Cerebellar cortex (tissue), 1 donor: ENCODE measurements around the gene RBM17.
"Not testable (repeated sequence)": the region's sequence is repeated elsewhere in the genome, so short reads cannot be mapped to it uniquely, and the experiment has no call there.

Experiments used
- DNase-seq: peaks from one replicate; pipeline ENCODE4 v3.0.0-alpha.2; 2015; ENCODE audit warnings: low spot score

Gene RBM17

GRCh38 chr10:6080417-6080973 is 8.3 kb upstream of the RBM17 start:
- DNase-seq = no peak

- DNase-seq = no peak
Measured at GRCh38 chr10:6082496-6083395, 6.1 kb upstream of the RBM17 start.

GRCh38 chr10:6083523-6084475 is 5.0 kb upstream of the RBM17 start:
- DNase-seq = no peak

- DNase-seq = peak; percentile 82
Measured at GRCh38 chr10:6086375-6087233, 2.2 kb upstream of the RBM17 start.

- DNase-seq = no peak
Measured at GRCh38 chr10:6089334-6090219, 743 bp downstream of the RBM17 start.

- no peak for DNase-seq
Measured at GRCh38 chr10:6091630-6092029, 2.8 kb downstream of the RBM17 start.

GRCh38 chr10:6092731-6093130 is 3.9 kb downstream of the RBM17 start:
- no peak for DNase-seq

GRCh38 chr10:6095810-6096570 is 7.2 kb downstream of the RBM17 start:
- DNase-seq = no peak

GRCh38 chr10:6097063-6097462 is 8.2 kb downstream of the RBM17 start:
- no peak for DNase-seq

GRCh38 chr10:6098156-6098555 is 9.3 kb downstream of the RBM17 start:
- no peak for DNase-seq

GRCh38 chr10:6100370-6100769 is 11.5 kb downstream of the RBM17 start:
- no peak for DNase-seq

- no peak for DNase-seq
Measured at GRCh38 chr10:6101181-6101580, 12.3 kb downstream of the RBM17 start.

GRCh38 chr10:6102128-6102527 is 13.3 kb downstream of the RBM17 start:
- no peak for DNase-seq

- no peak for DNase-seq
Measured at GRCh38 chr10:6103591-6103990, 14.8 kb downstream of the RBM17 start.

GRCh38 chr10:6107616-6108015 is 18.8 kb downstream of the RBM17 start:
- DNase-seq = not testable (repeated sequence)

GRCh38 chr10:6108072-6108471 is 19.2 kb downstream of the RBM17 start:
- DNase-seq = no peak

GRCh38 chr10:6108631-6109443 is 20.0 kb downstream of the RBM17 start:
- peak; percentile 58 for DNase-seq

- no peak for DNase-seq
Measured at GRCh38 chr10:6109444-6109775, 20.6 kb downstream of the RBM17 start.

GRCh38 chr10:6110136-6110535 is 21.3 kb downstream of the RBM17 start:
- DNase-seq = no peak
